ENCODE measurements around the gene NPIPA1. TPM values are rescaled to one million over a fixed set of nuclear protein-coding genes. Genes with fewer than 3 reads are reported as not detected.
"Not testable (repeated sequence)": the region's sequence is repeated elsewhere in the genome, so short reads cannot be mapped to it uniquely, and the experiment has no call there.

Gene NPIPA1

GRCh38 chr16:14996702-14997101 is 59.5 kb downstream of the NPIPA1 start:
- not testable (repeated sequence) for H3K4me2 ChIP-seq (ENCODE audit: low read length); H2BK15ac ChIP-seq (replicated peaks; ENCODE audit: low read depth); H3K4me3 ChIP-seq (ENCODE audit: low read length); H4K5ac ChIP-seq (ENCODE audit: low read length); H3K36me3 ChIP-seq (ENCODE audit: control insufficient read depth, insufficient read depth, low read length); H3K4me1 ChIP-seq (ENCODE audit: control insufficient read depth, low read depth, low read length); H4K8ac ChIP-seq (ENCODE audit: low read depth, low read length); H3K9ac ChIP-seq (ENCODE audit: low read length); H2BK5ac ChIP-seq (ENCODE audit: low read length); H3K27ac ChIP-seq (ENCODE audit: low read depth, low read length); H3K27me3 ChIP-seq (ENCODE audit: insufficient read depth, low read length, poor library complexity); H3K79me1 ChIP-seq (ENCODE audit: low read length); H2BK120ac ChIP-seq (ENCODE audit: low read depth, low read length); H3K79me2 ChIP-seq (ENCODE audit: control insufficient read depth, insufficient read depth, low read length); H3K56ac ChIP-seq (ENCODE audit: low read length); H3K4ac ChIP-seq (ENCODE audit: low read depth, low read length); DNase-seq; H2AK5ac ChIP-seq (ENCODE audit: low read length); H3K23ac ChIP-seq (ENCODE audit: low read length); H3K18ac ChIP-seq (ENCODE audit: low read length)
- no CpG with 5 or more reads among the region's 6 CpGs for WGBS (ENCODE audit: extremely low coverage, insufficient coverage, low lambda C conversion rate)

GRCh38 chr16:14998300-14998699 is 61.1 kb downstream of the NPIPA1 start:
- H3K4me1 ChIP-seq (ENCODE audit: control insufficient read depth, low read depth, low read length); H3K4me2 ChIP-seq (ENCODE audit: low read length); H3K27me3 ChIP-seq (ENCODE audit: insufficient read depth, low read length, poor library complexity); H3K56ac ChIP-seq (ENCODE audit: low read length); H3K18ac ChIP-seq (ENCODE audit: low read length); H3K27ac ChIP-seq (ENCODE audit: low read depth, low read length); H2AK5ac ChIP-seq (ENCODE audit: low read length); H3K79me2 ChIP-seq (ENCODE audit: control insufficient read depth, insufficient read depth, low read length); H2BK120ac ChIP-seq (ENCODE audit: low read depth, low read length); H3K23ac ChIP-seq (ENCODE audit: low read length); DNase-seq; H2BK15ac ChIP-seq (replicated peaks; ENCODE audit: low read depth); H3K36me3 ChIP-seq (ENCODE audit: control insufficient read depth, insufficient read depth, low read length); H3K4ac ChIP-seq (ENCODE audit: low read depth, low read length); H2BK5ac ChIP-seq (ENCODE audit: low read length); H4K8ac ChIP-seq (ENCODE audit: low read depth, low read length); H3K4me3 ChIP-seq (ENCODE audit: low read length); H3K79me1 ChIP-seq (ENCODE audit: low read length); H3K9ac ChIP-seq (ENCODE audit: low read length); H4K5ac ChIP-seq (ENCODE audit: low read length): not testable (repeated sequence)
- WGBS (ENCODE audit: extremely low coverage, insufficient coverage, low lambda C conversion rate): no CpG with 5 or more reads among the region's 7 CpGs

- H2BK15ac ChIP-seq (replicated peaks; ENCODE audit: low read depth); H3K27ac ChIP-seq (ENCODE audit: low read depth, low read length); H3K4me2 ChIP-seq (ENCODE audit: low read length); H3K4me1 ChIP-seq (ENCODE audit: control insufficient read depth, low read depth, low read length); H3K27me3 ChIP-seq (ENCODE audit: insufficient read depth, low read length, poor library complexity); H3K18ac ChIP-seq (ENCODE audit: low read length); H4K8ac ChIP-seq (ENCODE audit: low read depth, low read length); H3K56ac ChIP-seq (ENCODE audit: low read length); DNase-seq; H3K79me1 ChIP-seq (ENCODE audit: low read length); H2BK5ac ChIP-seq (ENCODE audit: low read length); H3K23ac ChIP-seq (ENCODE audit: low read length); H4K5ac ChIP-seq (ENCODE audit: low read length); H3K79me2 ChIP-seq (ENCODE audit: control insufficient read depth, insufficient read depth, low read length); H3K9ac ChIP-seq (ENCODE audit: low read length); H3K4me3 ChIP-seq (ENCODE audit: low read length); H2AK5ac ChIP-seq (ENCODE audit: low read length); H2BK120ac ChIP-seq (ENCODE audit: low read depth, low read length); H3K36me3 ChIP-seq (ENCODE audit: control insufficient read depth, insufficient read depth, low read length); H3K4ac ChIP-seq (ENCODE audit: low read depth, low read length): not testable (repeated sequence)
- no CpG with 5 or more reads among the region's 3 CpGs for WGBS (ENCODE audit: extremely low coverage, insufficient coverage, low lambda C conversion rate)
These were observed 62.6 kb downstream of the NPIPA1 start for GRCh38 chr16:14999845-15000244.

Small RNA genes lying within 50 kb of the gene (small RNA-seq; reads per million reads assigned to genes)
- gene AC138932.4 (ENCODE audit: insufficient read depth): not detected
- gene MIR3180-1 (ENCODE audit: insufficient read depth): not detected
- not detected for gene MIR3670-1 (ENCODE audit: insufficient read depth)
- gene MIR6511A1 (ENCODE audit: insufficient read depth): not detected
- gene MIR6770-1 (ENCODE audit: insufficient read depth): not detected
- gene RF00019 (ENCODE audit: insufficient read depth): not detected

Measured in mesendoderm (in vitro differentiated cells).